HepG2 (cell line): ENCODE data around the gene ZNF740. TPM values are rescaled to one million over a fixed set of nuclear protein-coding genes. Genes with fewer than 3 reads are reported as not detected.
A peak's percentile ranks its signal among the peaks of the same experiment; 100 is the strongest.

Experiments
- CTCF ChIP-seq: sonication (generic); formaldehyde crosslinking; IDR thresholded peaks from 2 replicates; pipeline ENCODE4 v1.5.0; 2020; ENCODE audit warnings: mild to moderate bottlenecking, missing genetic modification reagents, moderate library complexity
- DMAP1 ChIP-seq: IDR thresholded peaks from 2 replicates; pipeline ENCODE4 v1.6.1; 2016
- HCFC1 ChIP-seq: fragments of 150-350 bp; IDR thresholded peaks from 2 replicates; pipeline ENCODE4 v1.6.1; 2014; ENCODE audit warnings: low read depth, low read length
- HES4 ChIP-seq: sonication (generic); formaldehyde crosslinking; IDR thresholded peaks from 2 replicates; pipeline ENCODE4 v1.9.0; 2021; ENCODE audit warnings: mild to moderate bottlenecking, missing genetic modification reagents, borderline replicate concordance
- IKZF5 ChIP-seq: IDR thresholded peaks from 2 replicates; pipeline ENCODE4 v1.6.1; 2018; ENCODE audit warnings: missing genetic modification reagents, mild to moderate bottlenecking, missing compliant biosample characterization
- KDM4B ChIP-seq: sonication (generic); formaldehyde crosslinking; IDR thresholded peaks from 2 replicates; pipeline ENCODE4 v1.4.0; 2020; ENCODE audit warnings: missing genetic modification reagents
- KDM5A ChIP-seq: fragments of 200-600 bp; sonication (generic); IDR thresholded peaks from 2 replicates; pipeline ENCODE4 v1.7.0; 2018; ENCODE audit warnings: antibody characterized with exemption, mild to moderate bottlenecking, low read length, borderline replicate concordance
- MED13 ChIP-seq: sonication (generic); formaldehyde crosslinking; IDR thresholded peaks from 2 replicates; pipeline ENCODE4 v1.5.0; 2020; ENCODE audit warnings: missing genetic modification reagents
- NONO ChIP-seq, 2 experiments: fragments of 450-650 bp in 1 of 2; sonication (generic) in 1 of 2; formaldehyde crosslinking in 1 of 2; IDR thresholded peaks in 1 of 2; conservative IDR thresholded peaks in 1 of 2; 2 replicates each; pipeline versions ENCODE4 v1.6.1 to v1.8.0; 2017 to 2022; ENCODE audit warnings: mild to moderate bottlenecking in 1 of 2, missing genetic modification reagents in 1 of 2, moderate library complexity in 1 of 2
- PRDM4 ChIP-seq: sonication (generic); formaldehyde crosslinking; IDR thresholded peaks from 2 replicates; pipeline ENCODE4 v1.9.0; 2021; ENCODE audit warnings: missing genetic modification reagents, borderline replicate concordance
- RXRB ChIP-seq: IDR thresholded peaks from 2 replicates; pipeline ENCODE4 v1.6.1; 2016; ENCODE audit warnings: borderline replicate concordance, missing genetic modification reagents, missing compliant biosample characterization
- SAFB2 ChIP-seq: sonication (generic); formaldehyde crosslinking; IDR thresholded peaks from 2 replicates; pipeline ENCODE4 v1.5.1; 2020; ENCODE audit warnings: missing genetic modification reagents, low read depth, mild to moderate bottlenecking, borderline replicate concordance
- ZMAT3 ChIP-seq: sonication (generic); formaldehyde crosslinking; conservative IDR thresholded peaks from 2 replicates; pipeline ENCODE4 v1.7.0; 2021; ENCODE audit warnings: missing genetic modification reagents
- ZNF124 ChIP-seq: sonication (generic); formaldehyde crosslinking; IDR thresholded peaks from 2 replicates; pipeline ENCODE4 v1.4.0; 2020; ENCODE audit warnings: missing genetic modification reagents
- ZNF282 ChIP-seq: fragments of 450-650 bp; IDR thresholded peaks from 2 replicates; pipeline ENCODE4 v1.6.1; 2018; ENCODE audit not compliant: partially characterized antibody
- ZNF598 ChIP-seq: sonication (generic); formaldehyde crosslinking; IDR thresholded peaks from 2 replicates; pipeline ENCODE4 v1.5.1; 2020; ENCODE audit warnings: mild to moderate bottlenecking, missing genetic modification reagents, borderline replicate concordance
- ZNF619 ChIP-seq: sonication (generic); formaldehyde crosslinking; IDR thresholded peaks from 2 replicates; pipeline ENCODE4 v1.4.0; 2020; ENCODE audit warnings: mild to moderate bottlenecking, missing genetic modification reagents
- ZNF773 ChIP-seq: sonication (generic); formaldehyde crosslinking; IDR thresholded peaks from 2 replicates; pipeline ENCODE4 v1.4.0; 2020; ENCODE audit warnings: missing genetic modification reagents, borderline replicate concordance
- ZSCAN29 ChIP-seq: sonication (generic); formaldehyde crosslinking; conservative IDR thresholded peaks from 2 replicates; pipeline ENCODE4 v1.4.0; 2020; ENCODE audit warnings: mild to moderate bottlenecking, missing genetic modification reagents
- polyA plus RNA-seq, 8 experiments: library from polyadenylated mRNA; depleted of rRNA in 3 of 8; stranded (reverse) in 7 of 8; unstranded in 1 of 8; fragments of >200 nt; fragmentation: Illumina TruSeq in 4 of 8; extraction: Trizol in 4 of 8; gene quantifications; 2 replicates each; pipeline versions ENCODE4 v1.2.1 to v1.2.3, GENCODE V29; 2011 to 2016; ENCODE audit warnings: low read depth in 4 of 8, missing spikeins in 1 of 8, mixed read lengths in 1 of 8; ENCODE audit not compliant: insufficient read depth in 1 of 8
- total RNA-seq, 5 experiments: library from RNA; depleted of rRNA; stranded (reverse); fragments of >200 nt; fragmentation: Illumina TruSeq; extraction: Trizol; gene quantifications; 2 replicates each; pipeline ENCODE4 v1.2.3, GENCODE V29; 2016; ENCODE audit warnings: low read depth in 1 of 5
- TF ChIP-seq, protein P1 (sequence below): sonication (generic); formaldehyde crosslinking; conservative IDR thresholded peaks from 2 replicates; pipeline ENCODE4 v1.8.0; 2022; ENCODE audit warnings: mild to moderate bottlenecking, moderate library complexity, missing genetic modification reagents

Gene ZNF740
- total and polyA plus RNA-seq, 2 of the 13 experiments (the other 11 are each of a cell fraction or from before 2014, with no cell fraction given): 16.9 to 19.0 TPM

GRCh38 chr12:53221203-53222080 is 40.9 kb downstream of the ZNF740 start (continued):
- TF ChIP-seq, protein P1, sequence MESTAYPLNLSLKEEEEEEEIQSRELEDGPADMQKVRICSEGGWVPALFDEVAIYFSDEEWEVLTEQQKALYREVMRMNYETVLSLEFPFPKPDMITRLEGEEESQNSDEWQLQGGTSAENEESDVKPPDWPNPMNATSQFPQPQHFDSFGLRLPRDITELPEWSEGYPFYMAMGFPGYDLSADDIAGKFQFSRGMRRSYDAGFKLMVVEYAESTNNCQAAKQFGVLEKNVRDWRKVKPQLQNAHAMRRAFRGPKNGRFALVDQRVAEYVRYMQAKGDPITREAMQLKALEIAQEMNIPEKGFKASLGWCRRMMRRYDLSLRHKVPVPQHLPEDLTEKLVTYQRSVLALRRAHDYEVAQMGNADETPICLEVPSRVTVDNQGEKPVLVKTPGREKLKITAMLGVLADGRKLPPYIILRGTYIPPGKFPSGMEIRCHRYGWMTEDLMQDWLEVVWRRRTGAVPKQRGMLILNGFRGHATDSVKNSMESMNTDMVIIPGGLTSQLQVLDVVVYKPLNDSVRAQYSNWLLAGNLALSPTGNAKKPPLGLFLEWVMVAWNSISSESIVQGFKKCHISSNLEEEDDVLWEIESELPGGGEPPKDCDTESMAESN: 0 out of 2 replicates have a peak, but pooled peaks have one; percentile 36
- no peak for TF ChIP-seq KDM5A
- peak; percentile 70 for TF ChIP-seq CTCF
- peak; percentile 55; the same call in 1 of the 2 replicates for TF ChIP-seq HES4 (CRISPR knock-in tag)
- no peak for TF ChIP-seq PRDM4
- TF ChIP-seq KDM4B (CRISPR knock-in tag): no peak
- no peak for TF ChIP-seq ZNF282
- TF ChIP-seq ZNF124 (CRISPR knock-in tag): no peak
- TF ChIP-seq ZNF773 (CRISPR knock-in tag): no peak
- TF ChIP-seq ZNF598: peak; percentile 48; the same call in 1 of the 2 replicates
- TF ChIP-seq RXRB (CRISPR knock-in tag): no peak
- peak; percentile 87 for TF ChIP-seq SAFB2 (CRISPR knock-in tag)
- TF ChIP-seq IKZF5 (CRISPR knock-in tag): 0 out of 2 replicates have a peak, but pooled peaks have one; percentile 6
- TF ChIP-seq ZNF619: no peak; the same call in 1 of the 2 replicates
- TF ChIP-seq NONO (IDR thresholded peaks at IDR 0.05): no peak
- peak; percentile 82 for TF ChIP-seq NONO (CRISPR knock-in tag; conservative IDR thresholded peaks at IDR 0.05)
- peak; percentile 49; the same call in 1 of the 2 replicates for TF ChIP-seq DMAP1 (CRISPR knock-in tag)
- TF ChIP-seq ZSCAN29: no peak
- 0 out of 2 replicates have a peak, but pooled peaks have one; percentile 40 for TF ChIP-seq MED13
- TF ChIP-seq ZMAT3 (CRISPR knock-in tag): 0 out of 2 replicates have a peak, but pooled peaks have one; percentile 35
- TF ChIP-seq HCFC1: no peak
